Measurements from ENCODE around the gene EIF2AK2.

DNA sequence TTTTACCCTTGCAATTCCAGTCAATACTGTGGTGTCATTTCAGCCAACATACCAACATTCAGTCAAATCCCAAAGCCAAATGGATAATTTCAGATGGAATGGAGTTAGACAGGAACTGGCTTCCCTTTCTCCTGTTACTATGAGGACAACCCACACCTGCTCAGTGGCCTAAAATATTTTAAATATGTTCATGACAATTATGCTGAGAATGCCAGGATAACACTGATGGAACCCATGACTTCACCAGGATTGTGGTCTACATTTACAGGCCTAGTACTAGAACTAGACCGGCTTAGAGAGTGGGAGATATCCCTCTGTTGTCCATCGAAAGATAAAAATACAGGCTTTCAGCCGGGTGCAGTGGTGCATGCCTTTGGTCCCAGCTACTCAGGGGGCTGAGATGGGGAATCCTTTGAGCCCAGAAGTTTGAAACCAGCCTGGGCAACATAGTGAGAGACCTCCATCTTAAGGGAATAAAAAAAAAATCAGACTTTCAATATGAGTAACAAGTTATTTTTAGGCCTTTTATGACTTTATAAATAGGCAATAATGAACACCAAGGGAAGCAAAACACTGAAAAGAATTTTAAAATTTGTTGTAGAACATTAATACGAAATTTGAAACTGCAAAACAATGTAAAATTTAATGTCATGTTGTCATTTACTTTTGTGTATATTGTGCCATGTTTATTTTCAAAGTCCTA is 58.2 kb downstream of the EIF2AK2 start:
- no peak for TF ChIP-seq POLR2A (IDR thresholded peaks at IDR 0.05)
- TF ChIP-seq, protein P1, sequence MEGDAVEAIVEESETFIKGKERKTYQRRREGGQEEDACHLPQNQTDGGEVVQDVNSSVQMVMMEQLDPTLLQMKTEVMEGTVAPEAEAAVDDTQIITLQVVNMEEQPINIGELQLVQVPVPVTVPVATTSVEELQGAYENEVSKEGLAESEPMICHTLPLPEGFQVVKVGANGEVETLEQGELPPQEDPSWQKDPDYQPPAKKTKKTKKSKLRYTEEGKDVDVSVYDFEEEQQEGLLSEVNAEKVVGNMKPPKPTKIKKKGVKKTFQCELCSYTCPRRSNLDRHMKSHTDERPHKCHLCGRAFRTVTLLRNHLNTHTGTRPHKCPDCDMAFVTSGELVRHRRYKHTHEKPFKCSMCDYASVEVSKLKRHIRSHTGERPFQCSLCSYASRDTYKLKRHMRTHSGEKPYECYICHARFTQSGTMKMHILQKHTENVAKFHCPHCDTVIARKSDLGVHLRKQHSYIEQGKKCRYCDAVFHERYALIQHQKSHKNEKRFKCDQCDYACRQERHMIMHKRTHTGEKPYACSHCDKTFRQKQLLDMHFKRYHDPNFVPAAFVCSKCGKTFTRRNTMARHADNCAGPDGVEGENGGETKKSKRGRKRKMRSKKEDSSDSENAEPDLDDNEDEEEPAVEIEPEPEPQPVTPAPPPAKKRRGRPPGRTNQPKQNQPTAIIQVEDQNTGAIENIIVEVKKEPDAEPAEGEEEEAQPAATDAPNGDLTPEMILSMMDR (IDR thresholded peaks at IDR 0.05), result no peak
